Endodermal cell (in vitro differentiated cells): ENCODE measurements around the gene SMIM45. TPM values are rescaled to one million over a fixed set of nuclear protein-coding genes. Genes with fewer than 3 reads are reported as not detected.

Experiments used
- DNase-seq: peaks from one replicate; pipeline ENCODE4 v3.0.0-alpha.2; 2017
- H3K27ac ChIP-seq: 2 replicates; pipeline ENCODE4 v1.5.1; 2013; ENCODE audit warnings: mild to moderate bottlenecking, low read depth, low read length, moderate library complexity
- H3K27me3 ChIP-seq: 2 replicates; pipeline ENCODE4 v1.6.1; 2013; ENCODE audit warnings: mild to moderate bottlenecking, low read length, moderate library complexity; ENCODE audit not compliant: insufficient read depth, control insufficient read depth, poor library complexity, severe bottlenecking
- H3K36me3 ChIP-seq: 2 replicates; pipeline ENCODE4 v1.7.0; 2013; ENCODE audit warnings: mild to moderate bottlenecking, low read length, moderate library complexity; ENCODE audit not compliant: control insufficient read depth, insufficient read depth
- H3K4me1 ChIP-seq: one replicate; pipeline ENCODE4 v1.7.0; 2013; ENCODE audit warnings: low read length; ENCODE audit not compliant: control insufficient read depth, insufficient read depth
- H3K4me3 ChIP-seq: 2 replicates; pipeline ENCODE4 v1.5.1; 2013; ENCODE audit warnings: mild to moderate bottlenecking, low read length, moderate library complexity
- H3K9ac ChIP-seq: 2 replicates; pipeline ENCODE4 v1.6.1; 2013; ENCODE audit warnings: mild to moderate bottlenecking, low read length, moderate library complexity; ENCODE audit not compliant: poor library complexity, severe bottlenecking; ENCODE audit errors: extremely low read depth
- H3K9me3 ChIP-seq: 2 replicates; pipeline ENCODE4 v1.6.1; 2013; ENCODE audit warnings: mild to moderate bottlenecking, low read length, moderate library complexity; ENCODE audit not compliant: control insufficient read depth
- H3K27ac Mint-ChIP-seq: 2 replicates; pipeline ENCODE4 v1.8.0; 2020; ENCODE audit warnings: mixed read lengths
- H3K27me3 Mint-ChIP-seq: 2 replicates; pipeline ENCODE4 v1.8.0; 2021; ENCODE audit warnings: mild to moderate bottlenecking, mixed read lengths; ENCODE audit not compliant: insufficient read depth
- H3K36me3 Mint-ChIP-seq: 2 replicates; pipeline ENCODE4 v1.8.0; 2020; ENCODE audit warnings: low read depth, mixed read lengths
- H3K4me1 Mint-ChIP-seq: 2 replicates; pipeline ENCODE4 v1.8.0; 2020; ENCODE audit warnings: mixed read lengths
- H3K4me3 Mint-ChIP-seq: 2 replicates; pipeline ENCODE4 v1.8.0; 2020; ENCODE audit warnings: mild to moderate bottlenecking, moderate library complexity, mixed read lengths
- H3K9me3 Mint-ChIP-seq: 2 replicates; pipeline ENCODE4 v1.8.0; 2020; ENCODE audit warnings: mild to moderate bottlenecking, mixed read lengths
- CTCF ChIP-seq: fragments of 200-600 bp; sonication (generic); conservative IDR thresholded peaks from 2 replicates; pipeline ENCODE4 v1.5.0; 2021; ENCODE audit warnings: antibody characterized with exemption, mild to moderate bottlenecking
- WGBS, 2 experiments: methylation state at CpG; one replicate each; pipeline versions ENCODE4 v1.1.5 to v1.1.7; 2013; ENCODE audit warnings: missing lambda C conversion rate in 2 of 2, mixed read lengths in 1 of 2; ENCODE audit not compliant: insufficient coverage in 1 of 2, insufficient read length in 1 of 2; 5-methylcytosine and 5-hydroxymethylcytosine counted together
- total RNA-seq, 2 donors: library from RNA; stranded (reverse); fragmentation: NEBNext Ultra II Directional in 1 of 2; extraction: Animal tissue kit (Norgen Biotek cat#: 25700) in 1 of 2; gene quantifications; 2 replicates in 1 of 2; 3 replicates in 1 of 2; pipeline ENCODE4 v1.2.1, GENCODE V29; 2021

SMIM45 gene

GRCh38 chr22:42007922-42008321 lies 56.0 kb downstream of the SMIM45 start:
- 65 to 71% methylated on average over 4 of the region's 4 CpGs for WGBS, 2 experiments
- Mint-ChIP-seq H3K36me3 (no peaks in the 10 kb centered on the region), H3K9me3 (peaks cover 29% of the 10 kb centered on the region), H3K4me1 (no peaks in the 10 kb centered on the region), H3K4me3 (no peak overlapping the region), H3K27me3 (peaks cover 12% of the 10 kb centered on the region), H3K27ac (no peak overlapping the region)
- Histone ChIP-seq H3K36me3 (no peaks in the 10 kb centered on the region), H3K9me3 (no peaks in the 10 kb centered on the region), H3K27me3 (no peaks in the 10 kb centered on the region), H3K27ac (no peak overlapping the region), H3K4me1 (no peaks in the 10 kb centered on the region), H3K4me3 (no peak overlapping the region), H3K9ac (no peak overlapping the region)
- no peak for DNase-seq
- TF ChIP-seq CTCF: no peak

Other genes starting within 250 kb of the SMIM45 start
- 10 to 100 TPM; 15.0 to 21.0 TPM for gene CCDC134, start 151.5 kb upstream of the SMIM45 start, total RNA-seq
- gene SREBF2, start 119.0 kb upstream of the SMIM45 start, total RNA-seq: 100 to 1,000 TPM; 125 to 135 TPM
- gene SHISA8, start 37.1 kb upstream of the SMIM45 start, total RNA-seq: under 1 TPM in 1 of 2 donors, not detected in 1; 0.58 TPM
- 1 to 10 TPM; 1.7 to 3.3 TPM for gene TNFRSF13C, start 25.3 kb upstream of the SMIM45 start, total RNA-seq
- gene CENPM, start 5.0 kb upstream of the SMIM45 start, total RNA-seq: 10 to 100 TPM; 28.5 to 43.1 TPM
- 10 to 100 TPM; 10.9 to 13.9 TPM for gene SEPTIN3, start 17.3 kb downstream of the SMIM45 start, total RNA-seq
- not detected for gene WBP2NL, start 46.6 kb downstream of the SMIM45 start, total RNA-seq
- gene NAGA, start 118.7 kb downstream of the SMIM45 start, total RNA-seq: 10 to 100 TPM; 19.2 to 25.4 TPM
- gene PHETA2, start 122.1 kb downstream of the SMIM45 start, total RNA-seq: 1 to 10 TPM; 8.1 to 9.0 TPM
- 10 to 100 TPM; 29.5 to 41.3 TPM for gene SMDT1, start 127.5 kb downstream of the SMIM45 start, total RNA-seq
- gene NDUFA6, start 138.6 kb downstream of the SMIM45 start, total RNA-seq: 100 to 1,000 TPM in 1 of 2 donors, 10 to 100 TPM in 1; 83.4 to 103 TPM
- 10 to 100 TPM in 1 of 2 donors, 1 to 10 TPM in 1; 5.6 to 10.9 TPM for gene CYP2D6, start 178.7 kb downstream of the SMIM45 start, total RNA-seq